ENCODE results near the gene GCSAM. TPM values are rescaled to one million over a fixed set of nuclear protein-coding genes. Genes with fewer than 3 reads are reported as not detected.

GCSAM gene
- total RNA-seq, 1 experiment from 2014 or later, result not detected

DNA sequence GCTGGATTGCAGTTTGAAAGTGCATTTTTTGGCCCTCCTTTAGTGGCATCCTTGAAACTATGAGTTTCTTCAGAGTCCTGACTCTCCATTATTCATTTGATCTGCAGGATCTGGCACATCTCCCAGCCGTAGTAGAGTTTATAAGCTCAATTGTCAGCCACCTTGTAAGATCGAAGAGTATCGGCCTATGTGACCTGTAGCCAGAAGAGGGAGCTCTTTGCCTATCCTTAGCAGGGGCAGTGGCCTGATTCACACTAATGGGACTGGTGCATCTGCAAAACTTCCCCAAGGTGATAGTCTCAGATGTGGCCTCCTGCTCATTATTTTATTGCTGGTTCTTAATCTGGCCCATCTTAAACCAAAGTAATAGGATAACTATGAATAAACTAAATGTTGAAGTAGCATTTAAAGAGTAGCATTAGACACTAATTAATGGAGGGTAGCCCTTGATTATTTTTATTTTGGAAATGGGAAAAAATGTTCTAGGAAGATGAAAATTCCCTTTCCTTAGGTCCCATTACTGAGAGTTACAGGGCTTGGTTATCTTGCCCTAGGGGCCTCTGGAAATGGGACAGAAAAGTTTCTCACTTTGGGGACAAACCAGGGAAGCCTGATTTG lies 21.2 kb downstream of the GCSAM start:
- WGBS (ENCODE audit: extremely low coverage, insufficient read length, low lambda C conversion rate), result no CpG with 5 or more reads among the region's 3 CpGs

More for the DNA sequence above, 21.2 kb downstream of the GCSAM start:
- Histone ChIP-seq H2BK120ac (ENCODE audit: low read depth, low read length, poor library complexity, severe bottlenecking) (no peak overlapping the region), H3K4me1 (ENCODE audit: insufficient read depth, low read length) (no peaks in the 10 kb centered on the region), H3K4me2 (ENCODE audit: insufficient read depth, insufficient read length, low read length) (no peak overlapping the region), H3K79me1 (ENCODE audit: insufficient read depth, low read depth, low read length, poor library complexity, severe bottlenecking) (no peaks in the 10 kb centered on the region), H3K23me2 (ENCODE audit: insufficient read length, low read depth, low read length, poor library complexity, severe bottlenecking) (no peaks in the 10 kb centered on the region), H4K91ac (ENCODE audit: insufficient read length, low read depth, low read length) (no peak overlapping the region), H3K56ac (ENCODE audit: insufficient read length, low read depth, low read length) (no peak overlapping the region), H3K18ac (ENCODE audit: insufficient read length, low read depth, low read length) (no peak overlapping the region), H2AK5ac (ENCODE audit: insufficient read length, low read length) (no peak overlapping the region), H4K8ac (replicated peaks; ENCODE audit: insufficient read length, low read depth, low read length) (no peak overlapping the region), H4K20me1 (ENCODE audit: control insufficient read depth, insufficient read depth, insufficient read length) (no peaks in the 10 kb centered on the region), H2BK5ac (ENCODE audit: insufficient read length, low read length) (no peak overlapping the region), H2AFZ (ENCODE audit: low read length) (no peak overlapping the region), H2BK15ac (ENCODE audit: low read depth, low read length) (no peak overlapping the region), H3K9ac (ENCODE audit: extremely low read depth, insufficient read length, low read length) (no peak overlapping the region), H2BK12ac (ENCODE audit: insufficient read length, low read depth, low read length) (no peak overlapping the region), H3K23ac (ENCODE audit: insufficient read length, low read depth, low read length) (no peak overlapping the region), H2BK20ac (ENCODE audit: low read depth, low read length, poor library complexity, severe bottlenecking) (no peak overlapping the region), H3K14ac (ENCODE audit: insufficient read depth, low read length) (no peak overlapping the region), H4K5ac (ENCODE audit: insufficient read length, low read depth, low read length) (no peak overlapping the region), H3K27ac (ENCODE audit: insufficient read length, low read depth, low read length) (no peak overlapping the region), H3K4ac (ENCODE audit: low read depth, low read length) (no peak overlapping the region), H3K27me3 (ENCODE audit: insufficient read depth, low read length) (no peaks in the 10 kb centered on the region), H3T11ph (ENCODE audit: low read length) (no peak overlapping the region), H3K79me2 (ENCODE audit: insufficient read depth, low read length) (no peaks in the 10 kb centered on the region), H3K9me3 (ENCODE audit: control insufficient read depth, low read depth, low read length) (no peaks in the 10 kb centered on the region)
- TF ChIP-seq, protein P1, sequence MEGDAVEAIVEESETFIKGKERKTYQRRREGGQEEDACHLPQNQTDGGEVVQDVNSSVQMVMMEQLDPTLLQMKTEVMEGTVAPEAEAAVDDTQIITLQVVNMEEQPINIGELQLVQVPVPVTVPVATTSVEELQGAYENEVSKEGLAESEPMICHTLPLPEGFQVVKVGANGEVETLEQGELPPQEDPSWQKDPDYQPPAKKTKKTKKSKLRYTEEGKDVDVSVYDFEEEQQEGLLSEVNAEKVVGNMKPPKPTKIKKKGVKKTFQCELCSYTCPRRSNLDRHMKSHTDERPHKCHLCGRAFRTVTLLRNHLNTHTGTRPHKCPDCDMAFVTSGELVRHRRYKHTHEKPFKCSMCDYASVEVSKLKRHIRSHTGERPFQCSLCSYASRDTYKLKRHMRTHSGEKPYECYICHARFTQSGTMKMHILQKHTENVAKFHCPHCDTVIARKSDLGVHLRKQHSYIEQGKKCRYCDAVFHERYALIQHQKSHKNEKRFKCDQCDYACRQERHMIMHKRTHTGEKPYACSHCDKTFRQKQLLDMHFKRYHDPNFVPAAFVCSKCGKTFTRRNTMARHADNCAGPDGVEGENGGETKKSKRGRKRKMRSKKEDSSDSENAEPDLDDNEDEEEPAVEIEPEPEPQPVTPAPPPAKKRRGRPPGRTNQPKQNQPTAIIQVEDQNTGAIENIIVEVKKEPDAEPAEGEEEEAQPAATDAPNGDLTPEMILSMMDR (conservative IDR thresholded peaks at IDR 0.05), result peak; percentile 95
- Mint-ChIP-seq H3K4me3 (no peak overlapping the region), H3K36me3 (ENCODE audit: insufficient read depth in 1 of 3, low read depth in 3 of 3) (peaks cover 10 to 20% (median 14%) of the 10 kb centered on the region in 3 experiments; a peak in 5 of 7 replicates), H3K27me3 (ENCODE audit: low read depth) (no peaks in the 10 kb centered on the region), H3K27ac (no peak overlapping the region), H3K9me3 (no peaks in the 10 kb centered on the region), H3K4me1 (peaks cover 10 to 12% of the 10 kb centered on the region in 2 experiments)
- DNase-seq, result peak; percentile 71
